IMR-90 (cell line): Measurements from ENCODE around the gene EPB41L4A. TPM values are rescaled to one million over a fixed set of nuclear protein-coding genes. Genes with fewer than 3 reads are reported as not detected.

Source experiments
- ATAC-seq: fragments of 200-7000 bp; cut with Tn5 transposase; 2 replicates; pipeline ENCODE4 v1.9.1; 2020; ENCODE audit warnings: low read depth, mild to moderate bottlenecking, moderate library complexity
- BruUV-seq: library from RNA; stranded (reverse); fragments of 400-500 nt; replicated peaks from 2 replicates; lab custom pipeline; 2021; lab: Mats Ljungman, UMichigan
- CTCF ChIA-PET: fragments of 300-600 bp; formaldehyde crosslinking; extraction: SDS; loops from one replicate; lab custom pipeline; 2021; ENCODE audit warnings: antibody characterized with exemption; lab: Yijun Ruan, JAX
- POLR2A ChIA-PET: fragments of 300-600 bp; sonication (Branson Sonifier 250); formaldehyde crosslinking; loops from one replicate; lab custom pipeline; 2022; ENCODE audit warnings: antibody characterized with exemption; ENCODE audit not compliant: unreplicated experiment; lab: Charles Lee
- DNase-seq: peaks from one replicate; pipeline ENCODE4 v3.0.0; 2013
- H2AFZ ChIP-seq: replicated peaks from 2 replicates; pipeline ENCODE3; 2013; ENCODE audit warnings: low read length, mild to moderate bottlenecking; ENCODE audit not compliant: poor library complexity
- H2AK5ac ChIP-seq: 2 replicates; pipeline ENCODE4 v1.6.1; 2013; ENCODE audit warnings: low read depth, low read length, inconsistent platforms
- H2AK9ac ChIP-seq: replicated peaks from 2 replicates; pipeline ENCODE3; 2013; ENCODE audit warnings: mild to moderate bottlenecking, low read depth, low read length, moderate library complexity; ENCODE audit not compliant: poor library complexity
- H2BK120ac ChIP-seq: 2 replicates; pipeline ENCODE4 v1.6.1; 2013; ENCODE audit warnings: low read depth, low read length, inconsistent platforms
- H2BK15ac ChIP-seq: 3 replicates; pipeline ENCODE4 v1.6.1; 2013; ENCODE audit warnings: low read depth, low read length, inconsistent platforms
- H2BK20ac ChIP-seq: 2 replicates; pipeline ENCODE4 v1.6.1; 2013; ENCODE audit warnings: low read depth, mild to moderate bottlenecking, inconsistent platforms, low read length, moderate library complexity
- H2BK5ac ChIP-seq: 2 replicates; pipeline ENCODE4 v1.6.1; 2013; ENCODE audit warnings: mild to moderate bottlenecking, low read depth, low read length, inconsistent platforms; ENCODE audit not compliant: poor library complexity, severe bottlenecking
- H3K14ac ChIP-seq: replicated peaks from 2 replicates; pipeline ENCODE4 v1.6.1; 2013; ENCODE audit warnings: low read depth, low read length, inconsistent platforms
- H3K18ac ChIP-seq: 2 replicates; pipeline ENCODE4 v1.6.1; 2013; ENCODE audit warnings: low read depth, low read length, control low read depth
- H3K23ac ChIP-seq: 2 replicates; pipeline ENCODE4 v1.6.1; 2013; ENCODE audit warnings: low read depth, low read length, inconsistent platforms
- H3K27ac ChIP-seq: 2 replicates; pipeline ENCODE4 v1.5.1; 2013; ENCODE audit warnings: mild to moderate bottlenecking, control low read depth, low read length; ENCODE audit not compliant: insufficient read depth
- H3K27me3 ChIP-seq: 2 replicates; pipeline ENCODE4 v1.6.1; 2013; ENCODE audit warnings: low read length; ENCODE audit not compliant: control insufficient read depth, insufficient read depth
- H3K36me3 ChIP-seq: 2 replicates; pipeline ENCODE4 v1.6.1; 2013; ENCODE audit warnings: low read length, mixed read lengths; ENCODE audit not compliant: control insufficient read depth, insufficient read depth
- H3K4ac ChIP-seq: 2 replicates; pipeline ENCODE4 v1.6.1; 2013; ENCODE audit warnings: low read depth, low read length, inconsistent platforms
- H3K4me1 ChIP-seq: 2 replicates; pipeline ENCODE4 v1.6.1; 2013; ENCODE audit warnings: low read length, mixed read lengths; ENCODE audit not compliant: control insufficient read depth, insufficient read depth
- H3K4me2 ChIP-seq: 2 replicates; pipeline ENCODE4 v1.6.1; 2013; ENCODE audit warnings: low read depth, mild to moderate bottlenecking, control low read depth, low read length, moderate library complexity
- H3K4me3 ChIP-seq: 2 replicates; pipeline ENCODE4 v1.5.1; 2013; ENCODE audit warnings: low read depth, mild to moderate bottlenecking, control low read depth, low read length, moderate library complexity; ENCODE audit not compliant: insufficient read depth
- H3K56ac ChIP-seq: 2 replicates; pipeline ENCODE4 v1.6.1; 2013; ENCODE audit warnings: low read length, inconsistent platforms; ENCODE audit not compliant: insufficient read depth; ENCODE audit errors: extremely low read depth
- H3K79me1 ChIP-seq, 2 experiments: 2 replicates each; pipeline ENCODE4 v1.6.1; 2013; ENCODE audit warnings: low read length in 2 of 2, inconsistent platforms in 1 of 2, low read depth in 1 of 2
- H3K9ac ChIP-seq: 2 replicates; pipeline ENCODE4 v1.6.1; 2013; ENCODE audit warnings: low read depth, low read length, control low read depth
- H3K9me1 ChIP-seq: 2 replicates; pipeline ENCODE4 v1.6.1; 2013; ENCODE audit warnings: low read length, inconsistent platforms; ENCODE audit not compliant: insufficient read depth
- H3K9me3 ChIP-seq: 2 replicates; pipeline ENCODE4 v1.6.1; 2013; ENCODE audit warnings: low read length; ENCODE audit not compliant: control insufficient read depth, insufficient read depth
- H4K20me1 ChIP-seq: 2 replicates; pipeline ENCODE4 v1.6.1; 2013; ENCODE audit warnings: low read length, inconsistent platforms; ENCODE audit not compliant: insufficient read depth
- H4K5ac ChIP-seq: 2 replicates; pipeline ENCODE4 v1.6.1; 2013; ENCODE audit warnings: mild to moderate bottlenecking, low read depth, low read length, control low read depth
- H4K8ac ChIP-seq, 2 experiments: 2 replicates each; pipeline ENCODE4 v1.6.1; 2013; ENCODE audit warnings: low read depth in 2 of 2, low read length in 2 of 2, control low read depth in 1 of 2, inconsistent platforms in 1 of 2
- H4K91ac ChIP-seq: 2 replicates; pipeline ENCODE4 v1.6.1; 2013; ENCODE audit warnings: low read depth, low read length, inconsistent platforms; ENCODE audit not compliant: insufficient read depth
- BHLHE40 ChIP-seq: fragments of 150-350 bp; IDR thresholded peaks from 2 replicates; pipeline ENCODE4 v1.6.1; 2016; ENCODE audit warnings: mild to moderate bottlenecking, low read depth, low read length
- CEBPB ChIP-seq: IDR thresholded peaks from 2 replicates; pipeline ENCODE4 v1.6.1; 2012; ENCODE audit warnings: low read depth, low read length, improper control_type of control experiment
- CHD1 ChIP-seq: IDR thresholded peaks from 2 replicates; pipeline ENCODE4 v1.6.1; 2012; ENCODE audit warnings: low read depth, low read length, improper control_type of control experiment
- CTCF ChIP-seq: conservative IDR thresholded peaks from 2 replicates; pipeline ENCODE4 v1.5.1; 2012; ENCODE audit warnings: mild to moderate bottlenecking, low read depth, low read length, improper control_type of control experiment
- FOS ChIP-seq: fragments of 150-350 bp; IDR thresholded peaks from 2 replicates; pipeline ENCODE4 v1.6.1; 2016; ENCODE audit warnings: low read depth, low read length
- MAFK ChIP-seq: IDR thresholded peaks from 2 replicates; pipeline ENCODE4 v1.6.1; 2012; ENCODE audit warnings: low read depth, low read length, improper control_type of control experiment
- MXI1 ChIP-seq: IDR thresholded peaks from 2 replicates; pipeline ENCODE4 v1.6.1; 2012; ENCODE audit warnings: low read depth, mild to moderate bottlenecking, low read length, moderate library complexity, borderline replicate concordance
- NFE2L2 ChIP-seq: fragments of 150-350 bp; IDR thresholded peaks from 2 replicates; pipeline ENCODE4 v1.6.1; 2016; ENCODE audit warnings: low read depth, mild to moderate bottlenecking, low read length
- POLR2A ChIP-seq: IDR thresholded peaks from 2 replicates; pipeline ENCODE4 v1.6.1; 2012; ENCODE audit warnings: mild to moderate bottlenecking, low read depth, low read length
- RAD21 ChIP-seq: IDR thresholded peaks from 2 replicates; pipeline ENCODE4 v1.6.1; 2012; ENCODE audit warnings: low read length, improper control_type of control experiment
- RCOR1 ChIP-seq: IDR thresholded peaks from 2 replicates; pipeline ENCODE4 v1.6.1; 2012; ENCODE audit warnings: mild to moderate bottlenecking, low read length, improper control_type of control experiment; ENCODE audit not compliant: insufficient replicate concordance
- RFX5 ChIP-seq: IDR thresholded peaks from 2 replicates; pipeline ENCODE4 v1.8.0; 2012; ENCODE audit warnings: low read depth, mild to moderate bottlenecking, low read length, moderate library complexity
- USF2 ChIP-seq: fragments of 150-350 bp; IDR thresholded peaks from 2 replicates; pipeline ENCODE4 v1.6.1; 2017; ENCODE audit warnings: mild to moderate bottlenecking, antibody characterized with exemption, low read length, low read depth
- WGBS, 2 experiments: methylation state at CpG; one replicate each; pipeline versions ENCODE4 v1.1.5 to v1.1.7; 2013; ENCODE audit warnings: missing lambda C conversion rate in 2 of 2; ENCODE audit not compliant: insufficient read length in 1 of 2; ENCODE audit errors: extremely low coverage in 2 of 2; 5-methylcytosine and 5-hydroxymethylcytosine counted together
- dilution Hi-C: fragments of 300-500 bp; cut with HindIII; formaldehyde crosslinking; loops from one replicate; pipeline ENCODE4 v1.14.3; 2018; ENCODE audit warnings: low sequenced_read_pairs; ENCODE audit not compliant: unreplicated experiment
- in situ Hi-C: fragments of 300-500 bp; cut with MboI; formaldehyde crosslinking; loops from 3 replicates; pipeline ENCODE4 v1.14.3; 2019; ENCODE audit warnings: low sequenced_read_pairs, inconsistent platforms, mixed read lengths
- intact Hi-C: fragments of 100-400 bp; cut with micrococcal nuclease; formaldehyde crosslinking; loops from 2 replicates; pipeline ENCODE4 v1.10.0; 2022
- polyA plus RNA-seq, 3 experiments: library from polyadenylated mRNA; depleted of rRNA; stranded (reverse); fragments of >200 nt; gene quantifications; 2 replicates each; pipeline ENCODE4 v1.2.3, GENCODE V29; 2012; ENCODE audit warnings: low replicate concordance in 1 of 3
- total RNA-seq: library from RNA; depleted of rRNA; stranded (reverse); fragments of >200 nt; gene quantifications from 2 replicates; pipeline ENCODE4 v1.2.3, GENCODE V29; 2012
- TF ChIP-seq, protein P1 (sequence below): fragments of 150-350 bp; IDR thresholded peaks from 2 replicates; pipeline ENCODE4 v1.6.1; 2016; ENCODE audit warnings: low read depth, mild to moderate bottlenecking, low read length, moderate library complexity, borderline replicate concordance

EPB41L4A gene
- total and polyA plus RNA-seq, 2 of the 4 experiments (the other 2 are of a cell fraction), result under 0.01 to 0.02 TPM

DNA sequence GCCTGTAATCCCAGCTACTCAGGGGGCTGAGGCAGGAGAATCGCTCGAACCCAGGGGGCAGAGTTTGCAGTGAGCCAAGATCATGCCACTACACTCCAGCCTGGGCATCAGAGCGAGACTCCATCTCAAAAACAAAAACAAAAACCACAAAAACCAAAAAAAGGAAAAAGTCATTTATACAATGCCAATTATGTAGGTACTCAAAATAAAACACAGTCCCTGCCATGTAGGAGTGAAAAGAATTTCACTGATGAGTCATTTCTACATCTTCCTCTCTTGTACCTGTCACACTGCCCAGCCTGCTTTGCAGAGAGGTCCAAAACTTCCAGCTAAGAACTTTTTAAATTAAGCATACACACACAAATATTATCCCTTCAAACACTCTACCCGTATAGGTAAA is 215.8 kb downstream of the EPB41L4A start:
- intact Hi-C loops (loop anchor here (10.0 kb wide), 1 partner anchor 212 kb away; the partner anchor contains the start of gene EPB41L4A), in situ Hi-C loops (no loop called here), dilution Hi-C loops (no loop called here)
- DNase-seq (no peak), ATAC-seq (no peak)
- H4K5ac ChIP-seq, result no peak overlapping the region
- H3K4me2 ChIP-seq, result no peak overlapping the region
- POLR2A ChIA-PET, result no interaction called here
- H3K9me1 ChIP-seq, result no peaks in the 10 kb centered on the region
- no peaks in the 10 kb centered on the region for H4K20me1 ChIP-seq
- H3K14ac ChIP-seq, result no peak overlapping the region
- H3K9me3 ChIP-seq, result no peaks in the 10 kb centered on the region
- H3K56ac ChIP-seq, result no peak overlapping the region
- no peak overlapping the region for H4K91ac ChIP-seq
- H3K4me1 ChIP-seq, result no peaks in the 10 kb centered on the region
- H2BK15ac ChIP-seq, result no peak overlapping the region
- H2AK9ac ChIP-seq, result no peak overlapping the region
- WGBS, 2 experiments, result no CpG with 5 or more reads among the region's 4 CpGs
- H2BK120ac ChIP-seq, result no peak overlapping the region
- H3K36me3 ChIP-seq, result no peaks in the 10 kb centered on the region
- no peak overlapping the region for H3K18ac ChIP-seq
- no peak overlapping the region for H3K4me3 ChIP-seq
- CTCF ChIA-PET, result no interaction called here
- no peak overlapping the region for H3K27ac ChIP-seq
- H3K4ac ChIP-seq, result no peak overlapping the region
- TF ChIP-seq BHLHE40 (no peak), FOS (no peak), CTCF (no peak), CEBPB (no peak), RCOR1 (no peak), RAD21 (no peak), MXI1 (no peak), CHD1 (no peak), NFE2L2 (no peak), MAFK (no peak), USF2 (no peak), POLR2A (no peak), RFX5 (no peak)
- TF ChIP-seq, protein P1, sequence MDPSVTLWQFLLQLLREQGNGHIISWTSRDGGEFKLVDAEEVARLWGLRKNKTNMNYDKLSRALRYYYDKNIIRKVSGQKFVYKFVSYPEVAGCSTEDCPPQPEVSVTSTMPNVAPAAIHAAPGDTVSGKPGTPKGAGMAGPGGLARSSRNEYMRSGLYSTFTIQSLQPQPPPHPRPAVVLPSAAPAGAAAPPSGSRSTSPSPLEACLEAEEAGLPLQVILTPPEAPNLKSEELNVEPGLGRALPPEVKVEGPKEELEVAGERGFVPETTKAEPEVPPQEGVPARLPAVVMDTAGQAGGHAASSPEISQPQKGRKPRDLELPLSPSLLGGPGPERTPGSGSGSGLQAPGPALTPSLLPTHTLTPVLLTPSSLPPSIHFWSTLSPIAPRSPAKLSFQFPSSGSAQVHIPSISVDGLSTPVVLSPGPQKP, result no peak
- no peak overlapping the region for H3K9ac ChIP-seq
- no peaks in the 10 kb centered on the region for H3K79me1 ChIP-seq
- H2BK5ac ChIP-seq, result no peak overlapping the region
- no peak overlapping the region for H3K23ac ChIP-seq
- no peak overlapping the region for H4K8ac ChIP-seq
- H2BK20ac ChIP-seq, result no peak overlapping the region
- no TSS peak for BruUV-seq
- H2AK5ac ChIP-seq, result no peak overlapping the region
- no peaks in the 10 kb centered on the region; the same call in 1 of the 2 replicates for H3K27me3 ChIP-seq
- no peak overlapping the region for H2AFZ ChIP-seq
